Adrenal gland (tissue), 5 donors: ENCODE measurements around the gene TBC1D22A.

ENCODE experiments used
- CTCF ChIP-seq, 6 experiments: fragments of 450-650 bp in 4 of 6; fragments of 200-600 bp in 2 of 6; sonication (generic) in 1 of 6; IDR thresholded peaks; 1 replicate in 5 of 6; 2 replicates in 1 of 6; pipeline versions ENCODE4 v1.5.1 to v1.8.0; 2016 to 2021; ENCODE audit warnings: antibody characterized with exemption in 6 of 6, mild to moderate bottlenecking in 2 of 6, moderate library complexity in 1 of 6
- POLR2A ChIP-seq, 2 donors: fragments of 450-650 bp; IDR thresholded peaks; one replicate each; pipeline ENCODE4 v1.6.1; 2017; ENCODE audit warnings: antibody characterized with exemption in 2 of 2, mild to moderate bottlenecking in 2 of 2, moderate library complexity in 1 of 2
- donor health status: DM: no; HTN: no; CAD: no.

GRCh38 chr22:47042116-47042825 is 279.8 kb downstream of the TBC1D22A start:
- TF ChIP-seq CTCF (IDR thresholded peaks at IDR 0.05) (no peak), POLR2A (IDR thresholded peaks at IDR 0.05) (no peak)
